IgD-negative memory B cell (primary cell): ENCODE measurements around the gene GABRG3. TPM values are rescaled to one million over a fixed set of nuclear protein-coding genes. Genes with fewer than 3 reads are reported as not detected.

Source experiments
- H3K27ac Mint-ChIP-seq, 3 donors: one replicate each; pipeline ENCODE4 v1.8.0; 2020 to 2022; ENCODE audit warnings: mild to moderate bottlenecking in 3 of 3, mixed read lengths in 3 of 3, moderate library complexity in 1 of 3
- H3K27me3 Mint-ChIP-seq: one replicate; pipeline ENCODE4 v1.8.0; 2021; ENCODE audit warnings: mixed read lengths
- H3K36me3 Mint-ChIP-seq: one replicate; pipeline ENCODE4 v1.8.0; 2020; ENCODE audit warnings: mild to moderate bottlenecking, mixed read lengths
- H3K4me1 Mint-ChIP-seq, 3 donors: one replicate each; pipeline ENCODE4 v1.8.0; 2020 to 2022; ENCODE audit warnings: mixed read lengths in 3 of 3, mild to moderate bottlenecking in 1 of 3
- H3K4me3 Mint-ChIP-seq, 4 donors: one replicate each; pipeline ENCODE4 v1.8.0; 2020 to 2022; ENCODE audit warnings: mild to moderate bottlenecking in 4 of 4, mixed read lengths in 4 of 4, moderate library complexity in 3 of 4
- H3K9me3 Mint-ChIP-seq, 3 donors: one replicate each; pipeline ENCODE4 v1.8.0; 2020 to 2021; ENCODE audit warnings: mixed read lengths in 3 of 3, mild to moderate bottlenecking in 1 of 3
- polyA plus RNA-seq: library from polyadenylated mRNA; unstranded; fragments of 300-500 nt; fragmentation: Illumina TruSeq; gene quantifications from one replicate; pipeline ENCODE4 v1.2.3, GENCODE V29; 2021

The GABRG3 gene
- polyA plus RNA-seq, 1 donor from 2014 or later, result not detected

GRCh38 chr15:27268923-27269322, 297.9 kb downstream of the GABRG3 start:
- Mint-ChIP-seq H3K36me3 (no peaks in the 10 kb centered on the region), H3K4me1 (no peaks in the 10 kb centered on the region), H3K27me3 (no peaks in the 10 kb centered on the region), H3K27ac (no peak overlapping the region), H3K9me3 (peaks cover 2 to 23% (median 4%) of the 10 kb centered on the region in 3 donors), H3K4me3 (no peak overlapping the region)

- H3K4me3 Mint-ChIP-seq, result no peak overlapping the region
- H3K27me3 Mint-ChIP-seq, result no peaks in the 10 kb centered on the region
- H3K36me3 Mint-ChIP-seq, result no peaks in the 10 kb centered on the region
- H3K27ac Mint-ChIP-seq, result no peak overlapping the region
- H3K9me3 Mint-ChIP-seq, result peaks cover 2 to 25% (median 4%) of the 10 kb centered on the region in 3 donors
- H3K4me1 Mint-ChIP-seq, result no peaks in the 10 kb centered on the region
Measured at GRCh38 chr15:27271258-27271657, 300.3 kb downstream of the GABRG3 start.

- no peaks in the 10 kb centered on the region for H3K4me1 Mint-ChIP-seq
- H3K36me3 Mint-ChIP-seq, result no peaks in the 10 kb centered on the region
- H3K9me3 Mint-ChIP-seq, result peaks cover 2 to 21% (median 4%) of the 10 kb centered on the region in 3 donors
- H3K27me3 Mint-ChIP-seq, result no peaks in the 10 kb centered on the region
- no peak overlapping the region for H3K27ac Mint-ChIP-seq
- H3K4me3 Mint-ChIP-seq, result no peak overlapping the region
Measured at GRCh38 chr15:27272427-27272826, 301.4 kb downstream of the GABRG3 start.

DNA sequence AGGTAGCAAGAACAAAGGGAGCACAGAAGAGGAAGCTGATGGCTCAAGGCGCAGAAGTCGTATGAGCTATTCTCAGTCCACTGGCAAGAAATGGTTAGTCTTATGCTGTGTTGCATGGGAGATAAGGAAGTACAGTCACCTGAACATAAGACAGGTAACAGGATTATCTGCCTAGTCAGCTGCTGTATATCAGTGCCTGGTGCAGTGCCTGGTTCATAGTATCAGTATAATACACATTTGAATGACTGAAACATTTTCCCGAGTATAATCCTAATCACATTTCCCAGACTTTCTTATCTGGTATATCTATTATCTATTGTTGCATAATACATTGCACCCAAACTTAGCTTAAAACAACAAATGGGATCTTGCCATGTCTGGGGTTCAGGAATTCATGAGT, 302.5 kb downstream of the GABRG3 start:
- Mint-ChIP-seq H3K27ac (no peak overlapping the region), H3K4me3 (no peak overlapping the region), H3K36me3 (no peaks in the 10 kb centered on the region), H3K27me3 (no peaks in the 10 kb centered on the region), H3K4me1 (no peaks in the 10 kb centered on the region), H3K9me3 (peaks cover 2 to 21% (median 4%) of the 10 kb centered on the region in 3 donors)

- H3K36me3 Mint-ChIP-seq, result no peaks in the 10 kb centered on the region
- no peak overlapping the region for H3K4me3 Mint-ChIP-seq
- no peaks in the 10 kb centered on the region for H3K4me1 Mint-ChIP-seq
- no peaks in the 10 kb centered on the region for H3K27me3 Mint-ChIP-seq
- H3K9me3 Mint-ChIP-seq, result peaks cover 0 to 6% (median 0%) of the 10 kb centered on the region in 3 donors
- no peak overlapping the region for H3K27ac Mint-ChIP-seq
Measured at GRCh38 chr15:27278761-27279160, 307.8 kb downstream of the GABRG3 start.

GRCh38 chr15:27292641-27293040, 321.7 kb downstream of the GABRG3 start:
- Mint-ChIP-seq H3K27me3 (no peaks in the 10 kb centered on the region), H3K4me3 (no peak overlapping the region), H3K9me3 (peaks cover 2 to 4% (median 3%) of the 10 kb centered on the region in 3 donors), H3K4me1 (no peaks in the 10 kb centered on the region), H3K27ac (no peak overlapping the region), H3K36me3 (no peaks in the 10 kb centered on the region)

DNA sequence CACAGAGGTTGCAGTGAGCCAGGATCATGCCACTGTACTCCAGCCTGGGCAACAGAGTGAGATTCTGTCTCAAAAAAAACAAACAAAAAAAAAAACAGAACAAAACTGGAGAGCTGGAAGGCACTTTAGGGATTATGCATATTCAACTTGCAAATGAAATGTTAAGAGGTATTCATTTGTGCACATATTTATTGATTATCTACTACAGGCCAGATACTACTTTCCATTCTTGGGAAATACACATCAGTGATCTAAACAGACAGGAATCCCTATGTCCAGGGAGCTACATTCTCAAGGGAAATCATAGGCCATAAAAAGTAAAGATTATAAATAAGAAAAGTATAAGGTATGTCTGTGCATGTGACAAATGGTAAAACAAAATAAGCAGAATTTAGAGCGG, 322.6 kb downstream of the GABRG3 start:
- peaks cover 2 to 4% (median 3%) of the 10 kb centered on the region in 3 donors for H3K9me3 Mint-ChIP-seq
- no peaks in the 10 kb centered on the region for H3K27me3 Mint-ChIP-seq
- H3K4me1 Mint-ChIP-seq, result no peaks in the 10 kb centered on the region
- H3K27ac Mint-ChIP-seq, result no peak overlapping the region
- no peaks in the 10 kb centered on the region for H3K36me3 Mint-ChIP-seq
- no peak overlapping the region for H3K4me3 Mint-ChIP-seq

DNA sequence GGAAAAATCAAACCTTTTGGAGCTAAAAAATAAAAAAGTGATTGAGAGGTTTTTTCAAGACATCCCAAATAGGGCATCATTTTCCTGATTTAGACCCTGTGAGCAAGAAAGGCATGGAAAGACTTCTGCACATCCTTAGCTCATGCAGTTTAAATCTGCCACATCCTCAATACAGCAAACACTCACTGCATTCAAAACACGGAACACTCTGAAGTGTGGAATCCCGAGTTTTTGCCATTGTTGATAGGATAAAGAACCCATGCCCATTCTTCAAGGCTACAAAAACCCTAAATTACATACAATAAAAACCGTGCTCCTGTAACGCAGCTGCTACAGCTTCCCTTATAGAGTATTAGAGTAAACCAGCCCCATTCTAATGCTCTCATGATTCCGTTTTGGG, 346.8 kb downstream of the GABRG3 start:
- H3K36me3 Mint-ChIP-seq, result no peaks in the 10 kb centered on the region
- no peak overlapping the region for H3K4me3 Mint-ChIP-seq
- H3K9me3 Mint-ChIP-seq, result peaks cover 4 to 18% (median 4%) of the 10 kb centered on the region in 3 donors
- no peaks in the 10 kb centered on the region for H3K4me1 Mint-ChIP-seq
- H3K27ac Mint-ChIP-seq, result no peak overlapping the region
- no peaks in the 10 kb centered on the region for H3K27me3 Mint-ChIP-seq

DNA sequence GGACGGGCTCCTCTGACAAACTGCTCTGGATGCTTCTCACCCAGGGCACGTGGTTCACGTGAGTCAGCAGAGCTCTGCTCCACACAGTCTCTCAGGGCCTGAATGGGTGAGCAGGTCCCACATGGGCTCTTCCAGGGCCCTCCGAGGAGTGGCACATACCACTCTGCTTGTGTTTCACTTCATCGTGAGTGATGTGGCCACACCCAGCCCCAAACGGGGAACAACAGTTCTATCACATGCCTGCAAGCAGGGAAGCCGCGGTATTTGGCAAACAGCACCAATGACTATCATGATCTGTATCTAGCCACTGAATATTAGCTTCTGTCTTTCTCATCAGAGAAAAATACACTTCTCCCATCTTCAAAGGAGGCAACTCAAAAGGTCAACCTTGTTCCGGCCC, 352.8 kb downstream of the GABRG3 start:
- no peaks in the 10 kb centered on the region for H3K4me1 Mint-ChIP-seq
- H3K27me3 Mint-ChIP-seq, result no peaks in the 10 kb centered on the region
- H3K27ac Mint-ChIP-seq, result no peak overlapping the region
- H3K9me3 Mint-ChIP-seq, result peaks cover 2 to 12% (median 6%) of the 10 kb centered on the region in 3 donors
- no peaks in the 10 kb centered on the region for H3K36me3 Mint-ChIP-seq
- no peak overlapping the region for H3K4me3 Mint-ChIP-seq

- no peak overlapping the region for H3K27ac Mint-ChIP-seq
- no peak overlapping the region for H3K4me3 Mint-ChIP-seq
- H3K9me3 Mint-ChIP-seq, result peaks cover 0 to 8% (median 6%) of the 10 kb centered on the region in 3 donors
- H3K4me1 Mint-ChIP-seq, result no peaks in the 10 kb centered on the region
- H3K27me3 Mint-ChIP-seq, result no peaks in the 10 kb centered on the region
- H3K36me3 Mint-ChIP-seq, result no peaks in the 10 kb centered on the region
Measured at GRCh38 chr15:27324886-27325615, 354.1 kb downstream of the GABRG3 start.

DNA sequence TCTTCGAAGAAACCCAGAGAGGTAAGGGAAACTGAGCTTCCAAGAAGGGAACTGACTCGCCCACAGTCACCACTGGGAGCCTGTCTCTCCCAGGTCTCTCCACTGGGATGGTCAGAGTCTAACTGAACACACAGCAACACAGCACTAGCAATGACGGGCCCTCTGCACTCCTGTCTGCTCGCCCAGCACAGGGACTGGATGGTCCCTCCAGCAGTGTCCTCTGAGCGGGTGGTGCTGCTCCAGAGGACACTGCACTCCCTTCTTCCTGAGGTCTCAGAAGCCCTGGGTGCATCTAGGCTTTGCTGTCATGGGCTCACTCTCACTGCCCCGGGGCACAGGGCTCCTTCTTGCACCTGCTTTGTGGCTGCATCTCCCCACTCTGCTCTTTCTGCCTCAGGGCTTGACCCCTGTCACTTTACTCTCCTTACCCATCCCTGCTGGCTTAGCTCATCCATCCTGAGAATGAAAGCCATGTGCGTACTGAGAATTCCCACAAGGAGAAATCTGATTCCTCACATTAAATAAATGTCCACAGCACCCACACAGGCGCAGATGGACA, 356.6 kb downstream of the GABRG3 start:
- no peak overlapping the region for H3K27ac Mint-ChIP-seq
- H3K27me3 Mint-ChIP-seq, result no peaks in the 10 kb centered on the region
- H3K4me1 Mint-ChIP-seq, result no peaks in the 10 kb centered on the region
- H3K9me3 Mint-ChIP-seq, result peaks cover 2 to 4% (median 4%) of the 10 kb centered on the region in 3 donors
- no peaks in the 10 kb centered on the region for H3K36me3 Mint-ChIP-seq
- H3K4me3 Mint-ChIP-seq, result no peak overlapping the region

- Mint-ChIP-seq H3K27me3 (no peaks in the 10 kb centered on the region), H3K27ac (no peak overlapping the region), H3K36me3 (no peaks in the 10 kb centered on the region), H3K9me3 (peaks cover 2 to 4% (median 3%) of the 10 kb centered on the region in 3 donors), H3K4me3 (no peak overlapping the region), H3K4me1 (no peaks in the 10 kb centered on the region)
Measured at GRCh38 chr15:27328186-27328585, 357.2 kb downstream of the GABRG3 start.

- Mint-ChIP-seq H3K27me3 (no peaks in the 10 kb centered on the region), H3K36me3 (no peaks in the 10 kb centered on the region), H3K27ac (no peak overlapping the region), H3K4me3 (no peak overlapping the region), H3K9me3 (peaks cover 2 to 3% (median 3%) of the 10 kb centered on the region in 3 donors), H3K4me1 (no peaks in the 10 kb centered on the region)
Measured at GRCh38 chr15:27328608-27329007, 357.6 kb downstream of the GABRG3 start.

DNA sequence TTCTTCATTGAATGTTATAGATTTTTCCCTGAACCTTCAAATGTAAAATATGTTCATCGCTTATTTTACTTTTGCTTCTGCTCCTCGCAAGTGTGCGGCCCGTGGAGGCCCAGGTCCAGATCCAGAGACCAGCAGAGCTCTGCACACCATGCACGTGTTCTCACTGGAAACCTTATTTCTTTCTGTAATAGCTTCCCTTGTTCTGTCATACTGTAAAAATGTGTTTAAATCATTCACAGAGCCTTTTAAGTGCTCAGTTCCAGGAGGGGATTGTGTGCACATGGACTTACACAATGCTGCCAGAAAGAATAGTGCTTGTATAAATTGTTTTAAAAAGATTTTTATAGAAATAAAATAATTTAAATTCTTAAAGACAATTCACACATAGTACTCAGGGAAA, 359.3 kb downstream of the GABRG3 start:
- H3K9me3 Mint-ChIP-seq, result peaks cover 0 to 3% (median 1%) of the 10 kb centered on the region in 3 donors
- H3K27ac Mint-ChIP-seq, result no peak overlapping the region
- H3K36me3 Mint-ChIP-seq, result no peaks in the 10 kb centered on the region

DNA sequence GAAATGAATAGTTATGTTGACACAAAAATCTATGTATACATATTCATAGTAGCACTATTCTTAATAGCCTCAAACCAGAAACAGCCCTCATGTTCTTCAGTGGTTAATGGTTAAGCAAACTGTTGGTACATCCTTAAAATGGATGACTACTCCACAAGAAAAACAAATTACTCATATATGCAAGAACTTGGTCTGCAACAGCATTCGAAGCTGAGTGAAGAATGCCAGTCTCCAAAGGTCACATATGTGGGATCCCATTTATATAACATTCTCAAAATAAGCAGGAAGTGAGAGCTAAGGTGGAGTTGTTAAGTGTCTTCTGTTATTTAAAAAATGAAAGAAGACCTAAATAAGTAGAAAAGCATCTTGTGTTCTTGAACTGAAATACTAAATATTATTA, 365.7 kb downstream of the GABRG3 start:
- Mint-ChIP-seq H3K4me1 (no peaks in the 10 kb centered on the region), H3K27ac (no peak overlapping the region), H3K36me3 (no peaks in the 10 kb centered on the region), H3K27me3 (no peaks in the 10 kb centered on the region), H3K9me3 (peaks cover 0 to 6% (median 2%) of the 10 kb centered on the region in 3 donors), H3K4me3 (no peak overlapping the region)

More for the DNA sequence above, 359.3 kb downstream of the GABRG3 start:
- Mint-ChIP-seq H3K4me1 (no peaks in the 10 kb centered on the region), H3K4me3 (no peak overlapping the region), H3K27me3 (no peaks in the 10 kb centered on the region)

DNA sequence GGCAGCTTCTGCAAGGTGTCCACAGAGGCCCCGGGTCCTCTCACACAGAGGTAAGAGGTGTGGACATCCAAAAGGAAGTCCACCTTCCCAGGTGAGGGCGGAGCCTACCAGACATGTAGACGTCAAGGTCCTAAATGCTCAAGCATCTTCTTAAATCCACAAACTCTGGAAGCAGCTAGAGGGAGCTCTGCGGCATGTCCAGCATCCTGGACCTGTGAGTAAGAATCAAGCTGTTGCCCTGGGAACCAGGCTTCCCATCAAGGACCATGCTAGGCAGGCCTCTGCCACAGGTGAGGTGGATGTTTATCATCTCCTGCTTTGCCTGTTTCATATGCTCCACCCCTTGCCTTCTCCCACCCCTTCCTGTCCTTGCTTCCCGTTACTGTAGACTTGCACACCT, 368.2 kb downstream of the GABRG3 start:
- Mint-ChIP-seq H3K4me1 (no peaks in the 10 kb centered on the region), H3K27ac (no peak overlapping the region), H3K27me3 (no peaks in the 10 kb centered on the region), H3K9me3 (peaks cover 0 to 8% (median 2%) of the 10 kb centered on the region in 3 donors), H3K4me3 (no peak overlapping the region), H3K36me3 (no peaks in the 10 kb centered on the region)
